Measurements from ENCODE around the gene PLEKHB2.

- TF ChIP-seq POLR2AphosphoS5 (IDR thresholded peaks at IDR 0.05; ENCODE audit: insufficient read depth in 1 of 2, low read depth in 1 of 2) (no peak), CTCF (IDR thresholded peaks at IDR 0.05) (no peak)
Measured at GRCh38 chr2:131092458-131093005, 12.6 kb upstream of the PLEKHB2 start.
